Esophagus muscularis mucosa (tissue), 3 donors: ENCODE results near the gene FAM193A.

ENCODE experiments used
- CTCF ChIP-seq, 3 experiments: fragments of 200-600 bp in 2 of 3; fragments of 450-650 bp in 1 of 3; sonication (generic) in 2 of 3; IDR thresholded peaks; one replicate each; pipeline ENCODE4 v1.5.1; 2017 to 2019; ENCODE audit warnings: antibody characterized with exemption in 3 of 3, mild to moderate bottlenecking in 2 of 3, moderate library complexity in 1 of 3
- POLR2A ChIP-seq: fragments of 450-650 bp; IDR thresholded peaks from one replicate; pipeline ENCODE4 v1.6.1; 2017; ENCODE audit warnings: antibody characterized with exemption, moderate library complexity, mild to moderate bottlenecking, low read depth

DNA sequence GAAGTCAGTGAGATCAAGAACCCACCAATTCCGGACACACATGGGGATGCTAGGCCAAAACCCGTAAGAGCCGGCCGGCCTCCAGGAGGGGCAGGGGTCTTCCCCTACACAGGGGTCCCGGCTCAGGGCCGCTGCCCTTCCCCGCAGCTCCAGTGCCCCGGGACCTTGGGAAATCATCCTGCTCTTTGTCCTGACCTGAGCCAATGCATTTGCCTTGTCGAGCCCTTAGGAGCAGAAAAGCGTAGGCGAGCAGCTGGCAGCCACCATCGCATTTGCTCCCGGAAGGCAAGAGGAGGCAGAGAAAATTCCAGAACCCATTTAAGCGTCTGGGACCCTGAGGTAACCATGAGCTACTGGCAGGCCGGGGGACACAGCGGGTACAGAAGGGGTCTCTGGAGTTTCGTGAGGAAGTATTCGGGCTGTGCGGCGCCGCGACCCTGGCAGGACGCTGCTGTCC is 227.1 kb downstream of the FAM193A start:
- TF ChIP-seq CTCF (IDR thresholded peaks at IDR 0.05): no peak
- TF ChIP-seq POLR2A: no peak
